GM18526 (cell line): ENCODE results near the gene TTC33.

Experiments
- POLR2A ChIP-seq: IDR thresholded peaks from 3 replicates; pipeline ENCODE4 v1.6.1; 2011; ENCODE audit not compliant: insufficient read length; ENCODE audit errors: extremely low read depth

Gene TTC33

GRCh38 chr5:40675396-40676133, 80.2 kb downstream of the TTC33 start:
- TF ChIP-seq POLR2A, result no peak

GRCh38 chr5:40674661-40675235, 81.0 kb downstream of the TTC33 start:
- TF ChIP-seq POLR2A, result no peak

- TF ChIP-seq POLR2A, result no peak
These were observed 83.3 kb downstream of the TTC33 start for GRCh38 chr5:40672425-40672824.

GRCh38 chr5:40669606-40670390, 86.0 kb downstream of the TTC33 start:
- no peak for TF ChIP-seq POLR2A

- TF ChIP-seq POLR2A, result no peak
These were observed 88.5 kb downstream of the TTC33 start for GRCh38 chr5:40667161-40667663.

- no peak for TF ChIP-seq POLR2A
These were observed 89.1 kb downstream of the TTC33 start for GRCh38 chr5:40666657-40667056.

GRCh38 chr5:40665635-40666298, 90.0 kb downstream of the TTC33 start:
- no peak for TF ChIP-seq POLR2A

GRCh38 chr5:40660751-40661150, 95.0 kb downstream of the TTC33 start:
- no peak for TF ChIP-seq POLR2A

GRCh38 chr5:40656766-40657165, 99.0 kb downstream of the TTC33 start:
- TF ChIP-seq POLR2A, result no peak

- no peak for TF ChIP-seq POLR2A
These were observed 100.6 kb downstream of the TTC33 start for GRCh38 chr5:40655138-40655537.

- no peak for TF ChIP-seq POLR2A
These were observed 101.3 kb downstream of the TTC33 start for GRCh38 chr5:40654377-40654991.

GRCh38 chr5:40653221-40654022, 102.3 kb downstream of the TTC33 start:
- TF ChIP-seq POLR2A, result no peak

GRCh38 chr5:40652441-40653220, 103.1 kb downstream of the TTC33 start:
- TF ChIP-seq POLR2A, result no peak
